NCI-H446 treated with DMSO at 0.1 percent for 48 hours (cell line): ENCODE results near the gene DLX3.

Experiments used
- DNase-seq: peaks from one replicate; lab custom pipeline; 2025; lab: John Stamatoyannopoulos, UW

DLX3 gene

GRCh38 chr17:49972486-49973270 lies 22.3 kb downstream of the DLX3 start:
- no peak for DNase-seq

GRCh38 chr17:49971848-49972485 lies 23.1 kb downstream of the DLX3 start:
- no peak for DNase-seq

GRCh38 chr17:49971199-49971847 lies 23.7 kb downstream of the DLX3 start:
- DNase-seq = no peak

- DNase-seq = no peak
These were observed 24.5 kb downstream of the DLX3 start for GRCh38 chr17:49970498-49970897.

GRCh38 chr17:49969795-49970389 lies 25.1 kb downstream of the DLX3 start:
- no peak for DNase-seq

- no peak for DNase-seq
These were observed 25.8 kb downstream of the DLX3 start, which contains the start of gene DLX4 for GRCh38 chr17:49969134-49969759. Gene DLX4, plus strand, starts transcription at chr17:49969190. Its CDS starts 279 bp downstream, at chr17:49969469.

GRCh38 chr17:49968405-49969133 lies 26.5 kb downstream of the DLX3 start:
- peak; percentile 39 for DNase-seq

- DNase-seq = no peak
These were observed 27.2 kb downstream of the DLX3 start for GRCh38 chr17:49967621-49968404.

GRCh38 chr17:49967205-49967604 lies 27.8 kb downstream of the DLX3 start:
- no peak for DNase-seq

- DNase-seq = no peak
These were observed 28.3 kb downstream of the DLX3 start for GRCh38 chr17:49966767-49967166.

- no peak for DNase-seq
These were observed 29.5 kb downstream of the DLX3 start for GRCh38 chr17:49965524-49965909.

GRCh38 chr17:49964769-49965523 lies 30.1 kb downstream of the DLX3 start:
- DNase-seq = no peak

- DNase-seq = no peak
These were observed 30.7 kb downstream of the DLX3 start for GRCh38 chr17:49964303-49964768.

GRCh38 chr17:49963626-49964302 lies 31.3 kb downstream of the DLX3 start:
- DNase-seq = no peak

GRCh38 chr17:49963309-49963625 lies 31.8 kb downstream of the DLX3 start:
- DNase-seq = no peak

GRCh38 chr17:49962599-49963308 lies 32.3 kb downstream of the DLX3 start:
- no peak for DNase-seq

- no peak for DNase-seq
These were observed 35.7 kb downstream of the DLX3 start for GRCh38 chr17:49959183-49959935.

- DNase-seq = no peak
These were observed 36.3 kb downstream of the DLX3 start for GRCh38 chr17:49958723-49959122.
